Measurements from ENCODE around the gene COQ5.

COQ5 gene

GRCh38 chr12:120468325-120468820 lies 60.6 kb downstream of the COQ5 start:
- Histone ChIP-seq H3K36me3 (ENCODE audit: control insufficient read depth, insufficient read depth, low read length) (peaks cover 40% of the 10 kb centered on the region), H3K27me3 (ENCODE audit: control insufficient read depth, insufficient read depth, low read length) (no peaks in the 10 kb centered on the region), H3K9me3 (ENCODE audit: control insufficient read depth, insufficient read depth, low read length) (no peaks in the 10 kb centered on the region), H3K27ac (ENCODE audit: low read depth, low read length) (peak overlapping the region; percentile 96), H3K4me1 (ENCODE audit: control insufficient read depth, insufficient read depth, low read length) (peaks cover 7% of the 10 kb centered on the region; the same call in 1 of the 2 replicates), H3K4me3 (ENCODE audit: low read depth, low read length) (peak overlapping the region; percentile 72), H3K9ac (ENCODE audit: low read depth, low read length) (peak overlapping the region; percentile 62)

GRCh38 chr12:120467439-120467838 lies 61.5 kb downstream of the COQ5 start:
- Histone ChIP-seq H3K36me3 (ENCODE audit: control insufficient read depth, insufficient read depth, low read length) (peaks cover 50% of the 10 kb centered on the region), H3K9me3 (ENCODE audit: control insufficient read depth, insufficient read depth, low read length) (no peaks in the 10 kb centered on the region)

DNA sequence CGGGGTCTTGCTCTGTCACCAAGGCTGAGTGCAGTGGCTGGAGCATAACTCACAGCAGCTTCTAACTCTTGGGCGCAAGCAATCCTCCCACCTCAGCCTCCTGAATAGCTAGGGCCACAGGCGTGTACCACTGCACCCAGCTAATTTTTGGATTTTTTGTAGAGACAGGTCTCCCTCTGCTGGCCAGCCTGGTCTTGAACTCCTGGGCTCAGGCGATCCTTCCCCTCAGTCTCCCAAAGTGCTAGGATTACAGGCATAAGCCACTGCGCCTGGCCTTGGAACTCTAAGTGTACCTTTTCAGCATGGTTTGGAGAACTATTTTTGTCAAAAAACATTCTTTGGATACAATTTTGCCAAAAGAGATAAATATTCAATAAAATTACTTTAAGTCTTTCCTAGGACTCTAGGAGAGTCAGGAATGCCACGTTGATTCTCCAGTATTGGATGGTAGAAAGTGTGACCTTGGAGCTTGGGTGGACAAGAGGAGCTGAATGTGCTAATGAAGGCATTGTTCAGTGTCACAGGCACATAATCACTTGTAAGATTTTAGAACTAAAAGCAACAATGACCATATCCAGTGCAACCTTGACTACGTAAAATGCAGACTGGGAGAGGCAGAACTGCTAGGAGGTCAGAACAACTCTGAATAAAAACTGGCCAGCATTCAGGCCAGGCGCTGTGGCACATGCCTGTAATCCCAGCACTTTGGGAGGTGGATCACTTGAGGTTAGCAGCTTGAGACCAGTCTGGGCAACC lies 62.2 kb downstream of the COQ5 start:
- Histone ChIP-seq H3K9ac (ENCODE audit: low read depth, low read length) (no peak overlapping the region), H3K36me3 (ENCODE audit: control insufficient read depth, insufficient read depth, low read length) (peaks cover 57% of the 10 kb centered on the region), H3K4me1 (ENCODE audit: control insufficient read depth, insufficient read depth, low read length) (peaks cover 7% of the 10 kb centered on the region; the same call in 1 of the 2 replicates), H3K27me3 (ENCODE audit: control insufficient read depth, insufficient read depth, low read length) (no peaks in the 10 kb centered on the region), H3K4me3 (ENCODE audit: low read depth, low read length) (no peak overlapping the region), H3K27ac (ENCODE audit: low read depth, low read length) (peak overlapping the region; percentile 7), H3K9me3 (ENCODE audit: control insufficient read depth, insufficient read depth, low read length) (no peaks in the 10 kb centered on the region)

More at GRCh38 chr12:120467439-120467838, 61.5 kb downstream of the COQ5 start:
- Histone ChIP-seq H3K4me1 (ENCODE audit: control insufficient read depth, insufficient read depth, low read length) (peaks cover 7% of the 10 kb centered on the region; the same call in 1 of the 2 replicates), H3K27ac (ENCODE audit: low read depth, low read length) (no peak overlapping the region), H3K4me3 (ENCODE audit: low read depth, low read length) (no peak overlapping the region), H3K27me3 (ENCODE audit: control insufficient read depth, insufficient read depth, low read length) (no peaks in the 10 kb centered on the region), H3K9ac (ENCODE audit: low read depth, low read length) (no peak overlapping the region)

DNA sequence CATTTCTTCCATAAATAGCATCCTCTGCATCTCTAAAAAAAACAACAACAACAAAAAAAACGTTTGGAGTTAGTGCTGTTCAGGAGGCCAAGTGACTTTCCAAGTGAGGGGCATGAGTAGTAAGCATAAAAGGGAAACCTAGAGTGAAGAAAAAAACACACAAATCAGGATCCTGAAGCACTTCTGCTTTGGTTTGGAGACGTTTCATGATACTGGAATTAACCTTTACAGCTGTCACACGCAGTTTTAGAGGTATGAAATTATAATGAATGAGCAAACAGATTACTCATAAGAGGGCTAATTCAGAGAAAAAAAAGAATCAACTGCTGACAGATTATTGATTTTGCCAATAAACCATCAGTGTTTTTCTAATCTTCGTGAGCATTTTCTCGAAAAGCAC lies 63.2 kb downstream of the COQ5 start:
- Histone ChIP-seq H3K4me1 (ENCODE audit: control insufficient read depth, insufficient read depth, low read length) (peaks cover 7% of the 10 kb centered on the region; the same call in 1 of the 2 replicates), H3K9ac (ENCODE audit: low read depth, low read length) (no peak overlapping the region), H3K36me3 (ENCODE audit: control insufficient read depth, insufficient read depth, low read length) (peaks cover 67% of the 10 kb centered on the region), H3K27me3 (ENCODE audit: control insufficient read depth, insufficient read depth, low read length) (no peaks in the 10 kb centered on the region), H3K4me3 (ENCODE audit: low read depth, low read length) (no peak overlapping the region), H3K9me3 (ENCODE audit: control insufficient read depth, insufficient read depth, low read length) (no peaks in the 10 kb centered on the region), H3K27ac (ENCODE audit: low read depth, low read length) (no peak overlapping the region)

DNA sequence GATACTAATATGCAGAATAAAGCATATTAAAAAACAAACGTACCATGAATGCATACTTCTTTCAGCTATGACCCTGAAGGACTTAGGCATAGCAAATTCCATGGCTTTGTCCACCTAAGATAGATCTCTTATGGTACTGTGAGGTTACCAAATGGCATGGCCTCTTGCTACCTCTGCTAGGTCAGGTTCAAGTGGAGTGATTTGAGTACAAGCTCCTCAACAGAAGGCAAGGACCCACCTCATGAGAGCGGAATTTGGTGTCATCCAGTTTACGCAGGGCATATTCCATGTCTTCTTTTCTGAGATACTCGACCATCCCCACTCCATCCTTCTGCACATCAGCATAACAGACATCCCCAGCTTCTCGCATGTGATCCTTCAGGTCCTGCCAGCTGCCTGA lies 65.2 kb downstream of the COQ5 start:
- H3K27me3 ChIP-seq (ENCODE audit: control insufficient read depth, insufficient read depth, low read length): no peaks in the 10 kb centered on the region
- H3K9me3 ChIP-seq (ENCODE audit: control insufficient read depth, insufficient read depth, low read length): no peaks in the 10 kb centered on the region
- H3K4me1 ChIP-seq (ENCODE audit: control insufficient read depth, insufficient read depth, low read length): peaks cover 3% of the 10 kb centered on the region; the same call in 1 of the 2 replicates
- peaks cover 84% of the 10 kb centered on the region for H3K36me3 ChIP-seq (ENCODE audit: control insufficient read depth, insufficient read depth, low read length)
- no peak overlapping the region for H3K4me3 ChIP-seq (ENCODE audit: low read depth, low read length)
- no peak overlapping the region for H3K9ac ChIP-seq (ENCODE audit: low read depth, low read length)
- no peak overlapping the region for H3K27ac ChIP-seq (ENCODE audit: low read depth, low read length)

GRCh38 chr12:120462099-120462640 lies 66.8 kb downstream of the COQ5 start:
- Histone ChIP-seq H3K36me3 (ENCODE audit: control insufficient read depth, insufficient read depth, low read length) (peaks cover 94% of the 10 kb centered on the region), H3K9ac (ENCODE audit: low read depth, low read length) (no peak overlapping the region), H3K27ac (ENCODE audit: low read depth, low read length) (no peak overlapping the region), H3K4me3 (ENCODE audit: low read depth, low read length) (no peak overlapping the region), H3K4me1 (ENCODE audit: control insufficient read depth, insufficient read depth, low read length) (peaks cover 3% of the 10 kb centered on the region; the same call in 1 of the 2 replicates), H3K27me3 (ENCODE audit: control insufficient read depth, insufficient read depth, low read length) (no peaks in the 10 kb centered on the region), H3K9me3 (ENCODE audit: control insufficient read depth, insufficient read depth, low read length) (no peaks in the 10 kb centered on the region)

GRCh38 chr12:120460157-120460556 lies 68.8 kb downstream of the COQ5 start:
- H3K27ac ChIP-seq (ENCODE audit: low read depth, low read length): no peak overlapping the region
- H3K9me3 ChIP-seq (ENCODE audit: control insufficient read depth, insufficient read depth, low read length): no peaks in the 10 kb centered on the region
- no peaks in the 10 kb centered on the region for H3K4me1 ChIP-seq (ENCODE audit: control insufficient read depth, insufficient read depth, low read length)
- no peak overlapping the region for H3K4me3 ChIP-seq (ENCODE audit: low read depth, low read length)
- peaks cover 94% of the 10 kb centered on the region for H3K36me3 ChIP-seq (ENCODE audit: control insufficient read depth, insufficient read depth, low read length)
- no peaks in the 10 kb centered on the region for H3K27me3 ChIP-seq (ENCODE audit: control insufficient read depth, insufficient read depth, low read length)
- H3K9ac ChIP-seq (ENCODE audit: low read depth, low read length): no peak overlapping the region

- peaks cover 88% of the 10 kb centered on the region for H3K36me3 ChIP-seq (ENCODE audit: control insufficient read depth, insufficient read depth, low read length)
- H3K27ac ChIP-seq (ENCODE audit: low read depth, low read length): no peak overlapping the region
- H3K9ac ChIP-seq (ENCODE audit: low read depth, low read length): no peak overlapping the region
Measured at GRCh38 chr12:120457133-120457532, 71.8 kb downstream of the COQ5 start.

GRCh38 chr12:120455302-120455701 lies 73.7 kb downstream of the COQ5 start:
- Histone ChIP-seq H3K27ac (ENCODE audit: low read depth, low read length) (no peak overlapping the region), H3K27me3 (ENCODE audit: control insufficient read depth, insufficient read depth, low read length) (no peaks in the 10 kb centered on the region), H3K9ac (ENCODE audit: low read depth, low read length) (no peak overlapping the region), H3K9me3 (ENCODE audit: control insufficient read depth, insufficient read depth, low read length) (no peaks in the 10 kb centered on the region), H3K36me3 (ENCODE audit: control insufficient read depth, insufficient read depth, low read length) (peaks cover 80% of the 10 kb centered on the region), H3K4me3 (ENCODE audit: low read depth, low read length) (no peak overlapping the region), H3K4me1 (ENCODE audit: control insufficient read depth, insufficient read depth, low read length) (no peaks in the 10 kb centered on the region)

More at GRCh38 chr12:120457133-120457532, 71.8 kb downstream of the COQ5 start:
- Histone ChIP-seq H3K4me3 (ENCODE audit: low read depth, low read length) (no peak overlapping the region), H3K4me1 (ENCODE audit: control insufficient read depth, insufficient read depth, low read length) (no peaks in the 10 kb centered on the region), H3K9me3 (ENCODE audit: control insufficient read depth, insufficient read depth, low read length) (no peaks in the 10 kb centered on the region), H3K27me3 (ENCODE audit: control insufficient read depth, insufficient read depth, low read length) (no peaks in the 10 kb centered on the region)

DNA sequence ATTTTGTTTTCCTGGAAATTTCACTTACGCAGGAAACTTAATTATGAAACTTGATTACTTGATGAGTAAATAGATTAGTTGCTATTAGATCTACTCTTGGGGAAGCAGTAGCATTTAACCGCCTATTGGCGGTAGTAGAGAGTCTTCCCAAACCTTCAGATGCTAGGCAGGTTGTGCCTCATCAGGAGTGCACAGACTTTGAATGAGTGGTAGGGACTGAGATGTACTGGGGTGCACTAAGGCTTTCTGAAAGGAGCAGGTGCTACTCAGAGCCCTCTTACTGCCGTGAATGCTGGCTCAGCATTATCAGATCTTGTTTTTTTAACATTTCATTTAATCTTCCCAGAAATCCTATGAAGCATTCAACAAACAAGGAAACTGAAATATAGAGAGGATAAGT lies 75.0 kb downstream of the COQ5 start:
- Histone ChIP-seq H3K4me1 (ENCODE audit: control insufficient read depth, insufficient read depth, low read length) (no peaks in the 10 kb centered on the region), H3K27me3 (ENCODE audit: control insufficient read depth, insufficient read depth, low read length) (no peaks in the 10 kb centered on the region), H3K4me3 (ENCODE audit: low read depth, low read length) (no peak overlapping the region), H3K27ac (ENCODE audit: low read depth, low read length) (no peak overlapping the region), H3K36me3 (ENCODE audit: control insufficient read depth, insufficient read depth, low read length) (peaks cover 79% of the 10 kb centered on the region), H3K9ac (ENCODE audit: low read depth, low read length) (no peak overlapping the region), H3K9me3 (ENCODE audit: control insufficient read depth, insufficient read depth, low read length) (no peaks in the 10 kb centered on the region)
